ENCODE results near the gene KRTAP23-1. TPM values are rescaled to one million over a fixed set of nuclear protein-coding genes. Genes with fewer than 3 reads are reported as not detected.

KRTAP23-1 gene, protein sequence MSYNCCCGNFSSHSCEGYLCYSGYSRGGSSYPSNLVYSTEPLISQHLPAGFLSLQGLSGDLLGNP
- total RNA-seq, result not detected

DNA sequence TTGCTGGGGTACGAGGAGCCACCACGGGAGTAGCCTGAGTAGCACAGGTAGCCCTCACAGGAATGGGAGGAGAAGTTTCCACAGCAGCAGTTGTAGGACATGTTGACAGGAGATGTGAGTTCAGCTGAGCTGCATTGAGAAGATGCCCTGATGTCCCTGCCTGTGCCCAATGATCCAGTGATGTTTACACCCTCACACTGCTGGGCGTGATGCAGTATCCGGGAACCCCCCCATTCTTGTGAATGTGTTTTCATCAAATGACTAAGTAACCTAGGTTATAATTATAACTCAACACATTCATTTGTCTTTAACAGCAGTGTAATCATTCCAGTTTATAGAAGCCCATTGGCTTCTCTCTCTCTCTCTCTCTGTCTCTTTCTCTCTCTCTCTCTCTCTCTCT is at the start of gene KRTAP23-1:
KRTAP23-1 (minus strand) TSS at position 101 of the 400 bp plus-strand sequence; CDS start at position 101, 0 bp downstream.
- ATAC-seq (ENCODE audit: low read depth) (no peak), DNase-seq (no peak)
- H3K27ac Mint-ChIP-seq, result no peak within 1 kb of the TSS
- H3K4me3 Mint-ChIP-seq, result no peak within 1 kb of the TSS
- H3K4me1 Mint-ChIP-seq, result no peaks in the 10 kb centered on the region
- POLR2A ChIA-PET, result no interaction called here
- no peaks in the 10 kb centered on the region for H3K9me3 Mint-ChIP-seq
- H3K27me3 Mint-ChIP-seq, result peaks cover 1% of the 10 kb centered on the region
- no peaks in the 10 kb centered on the region for H3K36me3 Mint-ChIP-seq

- Mint-ChIP-seq H3K4me3 (no peak within 1 kb of the TSS), H3K9me3 (peaks cover 1% of the 10 kb centered on the region), H3K4me1 (no peaks in the 10 kb centered on the region), H3K27ac (no peak within 1 kb of the TSS), H3K36me3 (no peaks in the 10 kb centered on the region), H3K27me3 (peaks cover 1% of the 10 kb centered on the region)
- ATAC-seq (ENCODE audit: low read depth), result no peak
- POLR2A ChIA-PET, result no interaction called here
- DNase-seq, result no peak
Measured at GRCh38 chr21:30395731-30396130, 47.3 kb upstream of the KRTAP23-1 start, which contains the start of gene KRTAP13-1. Gene KRTAP13-1 (plus strand): TSS chr21:30396031. CDS start chr21:30396087, 56 bp downstream.

DNA sequence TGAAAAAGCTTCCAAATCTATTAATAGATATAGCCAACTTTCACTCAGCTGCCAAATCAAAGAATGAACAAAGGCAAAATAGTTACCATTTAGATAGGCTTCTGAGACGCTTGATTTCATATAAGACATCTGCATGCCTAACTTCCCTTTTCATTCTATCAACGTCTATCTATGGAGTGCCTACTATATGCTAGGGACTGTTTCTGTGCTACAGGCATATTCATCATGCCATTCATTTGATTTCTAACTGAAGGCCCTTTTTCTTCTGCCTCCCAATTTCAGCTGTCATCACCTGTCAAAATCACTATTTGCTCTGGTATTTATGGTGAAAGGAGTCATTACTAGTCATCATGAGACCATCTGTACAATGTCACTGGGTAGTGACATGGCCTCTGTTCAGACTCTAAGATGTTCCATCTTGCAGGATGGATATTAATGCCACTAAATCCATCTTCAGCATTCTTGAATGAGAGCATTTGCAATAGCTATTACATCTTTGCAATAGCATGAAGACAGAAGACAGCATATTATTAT is 43.2 kb upstream of the KRTAP23-1 start:
- Mint-ChIP-seq H3K4me1 (no peaks in the 10 kb centered on the region), H3K36me3 (no peaks in the 10 kb centered on the region), H3K4me3 (no peak overlapping the region), H3K27ac (no peak overlapping the region), H3K9me3 (peaks cover 6% of the 10 kb centered on the region), H3K27me3 (no peaks in the 10 kb centered on the region)
- ATAC-seq (ENCODE audit: low read depth) (no peak), DNase-seq (no peak)
- POLR2A ChIA-PET, result no interaction called here

DNA sequence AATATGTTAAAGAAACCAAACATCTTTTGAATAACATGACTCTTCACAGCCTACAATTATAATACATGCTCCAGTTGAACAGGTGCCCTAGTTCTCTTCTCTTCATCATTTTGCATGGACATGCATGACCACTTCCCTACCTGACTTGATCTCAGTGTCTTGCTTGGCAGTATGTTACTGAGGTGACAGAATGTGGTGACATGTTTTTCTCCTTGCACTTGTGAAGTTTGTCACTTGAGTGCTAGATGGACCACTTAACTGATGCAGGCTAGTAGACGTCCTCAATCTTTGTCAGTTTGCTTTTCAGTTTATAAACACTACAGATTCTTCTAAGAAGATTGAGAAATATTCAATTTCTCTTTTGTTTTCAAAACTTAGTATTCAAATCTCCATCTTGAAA is 33.8 kb upstream of the KRTAP23-1 start:
- no peak overlapping the region for H3K4me3 Mint-ChIP-seq

DNA sequence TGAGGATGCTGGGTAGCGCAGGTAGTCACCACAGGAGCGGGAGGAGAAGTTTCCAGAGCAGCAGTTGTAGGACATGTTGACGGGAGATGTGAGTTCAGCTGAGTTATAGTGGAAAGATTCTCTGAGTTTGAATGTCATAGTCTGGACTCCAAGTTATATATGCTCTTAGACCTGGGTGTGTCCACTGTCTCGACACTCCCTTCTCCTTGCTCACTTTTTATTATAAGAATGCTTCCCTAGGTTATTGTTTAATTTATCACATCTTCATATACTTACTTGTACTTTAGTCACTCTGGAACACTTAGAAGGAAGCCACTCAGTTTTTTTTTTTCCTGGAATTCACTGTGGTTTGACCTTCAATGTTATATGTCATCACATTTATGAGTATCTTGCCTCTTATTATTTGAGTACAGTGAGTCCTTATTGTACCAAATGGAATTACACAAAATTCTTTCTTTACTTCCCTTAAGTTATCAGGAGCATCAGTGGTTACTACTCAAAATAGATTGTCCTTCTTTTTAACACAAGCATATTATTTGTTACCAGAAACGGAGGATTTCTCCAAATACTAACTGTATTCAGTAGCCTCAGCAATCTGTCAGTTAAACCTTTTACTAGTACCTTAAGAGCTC is 23.8 kb upstream of the KRTAP23-1 start, which contains the start of gene KRTAP13-2:
KRTAP13-2 (minus strand) TSS at position 133 of the 632 bp plus-strand sequence; CDS start at position 75, 58 bp downstream.
- Mint-ChIP-seq H3K4me3 (no peak within 1 kb of the TSS), H3K27me3 (peaks cover 2% of the 10 kb centered on the region), H3K4me1 (no peaks in the 10 kb centered on the region), H3K9me3 (peaks cover 1% of the 10 kb centered on the region), H3K36me3 (no peaks in the 10 kb centered on the region), H3K27ac (no peak within 1 kb of the TSS)
- POLR2A ChIA-PET, result no interaction called here
- ATAC-seq (ENCODE audit: low read depth), result no peak
- DNase-seq, result no peak

More for the DNA sequence above, 33.8 kb upstream of the KRTAP23-1 start:
- no peaks in the 10 kb centered on the region for H3K9me3 Mint-ChIP-seq
- DNase-seq, result no peak
- no peaks in the 10 kb centered on the region for H3K36me3 Mint-ChIP-seq
- no peak for ATAC-seq (ENCODE audit: low read depth)
- POLR2A ChIA-PET, result no interaction called here
- H3K27me3 Mint-ChIP-seq, result peaks cover 3% of the 10 kb centered on the region
- H3K27ac Mint-ChIP-seq, result no peak overlapping the region
- H3K4me1 Mint-ChIP-seq, result no peaks in the 10 kb centered on the region

GRCh38 chr21:30355906-30356305 is 7.5 kb upstream of the KRTAP23-1 start:
- Mint-ChIP-seq H3K27me3 (no peaks in the 10 kb centered on the region), H3K4me1 (no peaks in the 10 kb centered on the region), H3K4me3 (no peak overlapping the region), H3K27ac (no peak overlapping the region), H3K36me3 (no peaks in the 10 kb centered on the region), H3K9me3 (no peaks in the 10 kb centered on the region)
- DNase-seq, result no peak
- POLR2A ChIA-PET, result no interaction called here
- ATAC-seq (ENCODE audit: low read depth), result no peak

GRCh38 chr21:30354308-30355005 is 6.1 kb upstream of the KRTAP23-1 start:
- ATAC-seq (ENCODE audit: low read depth) (no peak), DNase-seq (no peak)
- POLR2A ChIA-PET, result no interaction called here
- no peak overlapping the region for H3K27ac Mint-ChIP-seq
- no peak overlapping the region for H3K4me3 Mint-ChIP-seq
- H3K9me3 Mint-ChIP-seq, result no peaks in the 10 kb centered on the region
- H3K4me1 Mint-ChIP-seq, result no peaks in the 10 kb centered on the region
- H3K36me3 Mint-ChIP-seq, result no peaks in the 10 kb centered on the region
- no peaks in the 10 kb centered on the region for H3K27me3 Mint-ChIP-seq

DNA sequence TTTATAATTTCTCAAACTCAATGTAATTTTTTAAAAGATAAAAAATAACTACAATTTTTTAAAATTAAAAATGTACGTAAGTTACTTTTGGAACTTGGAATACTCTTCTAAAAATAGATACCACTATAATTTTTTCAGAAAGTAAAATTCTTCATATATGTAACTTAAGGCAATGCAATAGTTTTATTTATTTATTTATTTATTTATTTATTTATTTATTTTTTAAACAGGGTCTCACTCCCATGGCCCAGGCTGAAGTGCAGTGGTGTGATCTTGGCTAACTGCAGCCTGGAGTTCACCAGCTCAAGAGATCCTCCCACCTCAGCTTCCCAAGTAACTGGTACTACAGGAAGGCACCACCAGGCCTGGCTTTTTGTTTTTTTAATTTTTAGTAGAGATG is 3.1 kb upstream of the KRTAP23-1 start:
- no peak for DNase-seq
- H3K4me1 Mint-ChIP-seq, result no peaks in the 10 kb centered on the region
- POLR2A ChIA-PET, result no interaction called here

DNA sequence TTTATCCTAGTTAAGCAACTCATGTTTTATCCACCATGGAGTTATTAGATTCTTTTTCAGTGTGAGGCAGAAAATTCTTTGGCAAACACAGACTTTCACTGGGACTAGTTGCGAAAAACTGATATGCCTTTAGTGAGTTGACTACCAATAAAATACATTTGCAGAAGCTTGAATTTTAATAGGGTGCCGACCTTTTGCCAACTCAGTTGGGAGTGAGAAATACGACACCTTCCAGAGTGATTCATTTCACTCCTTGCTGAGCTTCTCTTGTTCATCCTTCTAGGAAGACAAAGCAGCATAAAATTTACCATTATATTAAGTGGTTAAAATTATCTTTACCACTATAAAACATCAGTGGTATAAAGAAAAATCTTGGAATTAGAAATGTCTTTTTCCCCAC is 1.2 kb upstream of the KRTAP23-1 start:
- Mint-ChIP-seq H3K9me3 (no peaks in the 10 kb centered on the region), H3K27ac (no peak overlapping the region), H3K36me3 (no peaks in the 10 kb centered on the region), H3K27me3 (peaks cover 1% of the 10 kb centered on the region), H3K4me3 (no peak overlapping the region), H3K4me1 (no peaks in the 10 kb centered on the region)
- ATAC-seq (ENCODE audit: low read depth) (no peak), DNase-seq (no peak)
- POLR2A ChIA-PET, result no interaction called here

More for the DNA sequence above, 3.1 kb upstream of the KRTAP23-1 start:
- Mint-ChIP-seq H3K9me3 (no peaks in the 10 kb centered on the region), H3K27ac (no peak overlapping the region), H3K27me3 (peaks cover 1% of the 10 kb centered on the region), H3K4me3 (no peak overlapping the region), H3K36me3 (no peaks in the 10 kb centered on the region)
- no peak for ATAC-seq (ENCODE audit: low read depth)

- H3K36me3 Mint-ChIP-seq, result no peaks in the 10 kb centered on the region
- H3K27me3 Mint-ChIP-seq, result peaks cover 1% of the 10 kb centered on the region
- POLR2A ChIA-PET, result no interaction called here
- no peaks in the 10 kb centered on the region for H3K9me3 Mint-ChIP-seq
- H3K4me1 Mint-ChIP-seq, result no peaks in the 10 kb centered on the region
- DNase-seq (no peak), ATAC-seq (ENCODE audit: low read depth) (no peak)
- H3K27ac Mint-ChIP-seq, result no peak overlapping the region
- no peak overlapping the region for H3K4me3 Mint-ChIP-seq
Measured at GRCh38 chr21:30345014-30345413, 3.4 kb downstream of the KRTAP23-1 start.

- Mint-ChIP-seq H3K27me3 (no peaks in the 10 kb centered on the region), H3K4me3 (no peak overlapping the region), H3K9me3 (no peaks in the 10 kb centered on the region), H3K27ac (no peak overlapping the region), H3K4me1 (no peaks in the 10 kb centered on the region), H3K36me3 (no peaks in the 10 kb centered on the region)
- POLR2A ChIA-PET, result no interaction called here
- DNase-seq (no peak), ATAC-seq (ENCODE audit: low read depth) (no peak)
Measured at GRCh38 chr21:30340714-30341573, 7.5 kb downstream of the KRTAP23-1 start.

GRCh38 chr21:30338717-30339116 is 9.7 kb downstream of the KRTAP23-1 start:
- DNase-seq (no peak), ATAC-seq (ENCODE audit: low read depth) (no peak)
- Mint-ChIP-seq H3K27me3 (no peaks in the 10 kb centered on the region), H3K4me1 (no peaks in the 10 kb centered on the region), H3K9me3 (no peaks in the 10 kb centered on the region), H3K36me3 (no peaks in the 10 kb centered on the region), H3K27ac (no peak overlapping the region), H3K4me3 (no peak overlapping the region)
- POLR2A ChIA-PET, result no interaction called here

- ATAC-seq (ENCODE audit: low read depth), result no peak
- Mint-ChIP-seq H3K9me3 (no peaks in the 10 kb centered on the region), H3K27ac (no peak overlapping the region), H3K36me3 (no peaks in the 10 kb centered on the region), H3K4me3 (no peak overlapping the region), H3K4me1 (no peaks in the 10 kb centered on the region), H3K27me3 (no peaks in the 10 kb centered on the region)
- DNase-seq, result no peak
- POLR2A ChIA-PET, result no interaction called here
Measured at GRCh38 chr21:30337772-30338171, 10.6 kb downstream of the KRTAP23-1 start.

Measured in activated naive CD8-positive, alpha-beta T cell treated with anti-CD3 and anti-CD28 coated beads, Interleukin-2, amount 10 ng/mL, durations not matched to agents 7 days and 5 days (primary cell).